ENCODE measurements around the gene KCTD14.
"Not testable (repeated sequence)": the region's sequence is repeated elsewhere in the genome, so short reads cannot be mapped to it uniquely, and the experiment has no call there.

The KCTD14 gene

GRCh38 chr11:78045851-78046485, 22.9 kb upstream of the KCTD14 start:
- FAIRE-seq = no peak

DNA sequence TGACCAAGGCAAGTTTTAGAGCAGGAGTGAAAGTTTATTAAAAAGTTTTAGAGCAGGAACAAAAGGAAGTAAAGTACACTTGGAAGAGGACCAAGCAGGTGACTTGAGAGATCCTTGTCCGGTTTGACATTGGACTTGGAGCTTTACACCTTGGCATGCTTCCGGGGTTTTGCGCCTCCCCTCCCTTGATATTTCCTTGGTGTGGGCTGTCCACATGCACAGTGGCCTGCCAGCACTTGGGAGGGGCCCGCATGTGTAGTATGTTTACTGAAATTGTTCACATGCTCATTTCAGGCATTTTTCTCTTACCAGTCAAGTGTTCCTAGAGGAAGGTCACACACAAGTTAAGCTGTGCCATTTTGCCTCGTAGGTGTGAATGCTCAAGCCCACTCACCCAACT, 21.6 kb upstream of the KCTD14 start:
- FAIRE-seq = no peak

DNA sequence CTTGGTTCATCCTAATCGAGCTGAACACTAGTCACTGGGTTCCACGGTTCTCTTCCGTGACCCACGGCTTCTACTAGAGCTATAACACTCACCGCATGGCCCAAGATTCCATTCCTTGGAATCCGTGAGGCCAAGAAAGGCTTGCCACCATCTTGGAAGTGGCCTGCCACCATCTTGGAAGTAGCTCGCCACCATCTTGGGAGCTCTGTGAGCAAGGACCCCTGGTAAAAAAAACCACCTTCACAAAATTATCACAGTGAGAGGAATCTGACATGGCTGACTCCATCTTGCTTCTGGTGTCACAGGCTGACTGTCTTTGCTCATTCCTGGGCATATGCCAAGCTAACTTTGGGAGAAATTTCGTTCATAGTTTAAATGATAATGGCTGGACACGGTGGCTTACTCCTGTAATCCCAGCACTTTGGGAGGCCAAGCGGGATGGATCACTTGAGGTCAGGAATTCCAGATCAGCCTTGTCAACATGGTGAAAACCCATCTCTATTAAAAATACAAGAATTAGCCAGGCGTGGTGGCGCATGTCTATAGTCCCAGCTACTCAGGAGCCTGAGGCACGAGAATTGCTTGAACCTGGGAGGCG, 18.9 kb upstream of the KCTD14 start:
- FAIRE-seq = no peak

DNA sequence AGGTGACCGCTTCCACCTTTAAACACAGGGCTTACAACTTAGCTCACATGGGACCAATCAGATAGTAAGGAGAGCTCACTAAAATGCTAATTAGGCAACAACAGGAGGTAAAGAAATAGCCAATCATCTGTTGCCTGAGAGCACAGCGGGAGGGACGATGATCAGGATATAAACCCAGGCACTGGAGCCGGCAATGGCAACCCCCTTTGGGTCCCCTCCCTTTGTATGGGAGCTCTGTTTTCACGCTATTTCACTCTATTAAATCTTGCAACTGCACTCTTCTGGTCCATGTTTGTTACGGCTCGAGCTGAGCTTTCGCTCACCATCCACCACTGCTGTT, 18.3 kb upstream of the KCTD14 start:
- not testable (repeated sequence) for FAIRE-seq

DNA sequence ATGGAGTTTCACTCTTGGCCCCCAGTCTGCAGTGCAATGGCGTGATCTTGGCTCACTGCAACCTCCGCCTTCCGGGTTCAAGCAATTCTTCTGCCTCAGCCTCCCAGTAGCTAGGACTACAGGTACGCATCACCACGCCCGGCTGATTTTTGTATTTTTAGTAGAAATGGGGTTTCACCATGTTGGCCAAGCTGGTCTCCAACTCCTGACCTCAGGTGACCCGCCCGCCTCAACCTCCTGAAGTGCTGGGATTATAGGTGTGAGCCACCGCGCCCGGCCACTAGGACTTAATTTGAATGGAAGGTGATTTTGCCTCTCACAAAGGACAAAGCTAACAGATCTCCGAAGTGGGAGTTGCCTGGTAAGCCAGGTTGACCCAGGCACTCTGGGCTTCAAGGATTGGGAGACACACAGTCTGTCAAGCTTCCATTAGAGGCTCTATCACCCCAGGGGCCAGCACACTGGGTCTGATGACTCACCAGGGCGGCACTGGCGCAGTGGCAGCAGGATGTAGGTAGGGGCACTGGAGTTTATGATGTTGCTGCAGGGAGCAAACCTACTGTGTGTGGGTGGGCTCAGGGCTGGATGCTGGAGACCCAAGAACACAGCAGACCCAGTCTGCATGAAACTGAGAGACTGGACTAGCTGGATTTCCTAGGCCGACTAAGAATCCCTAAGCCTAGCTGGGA, 17.8 kb upstream of the KCTD14 start:
- no peak for FAIRE-seq

GRCh38 chr11:78039919-78040671, 17.0 kb upstream of the KCTD14 start:
- FAIRE-seq = no peak

- no peak for FAIRE-seq
Measured at GRCh38 chr11:78039391-78039918, 16.4 kb upstream of the KCTD14 start.

DNA sequence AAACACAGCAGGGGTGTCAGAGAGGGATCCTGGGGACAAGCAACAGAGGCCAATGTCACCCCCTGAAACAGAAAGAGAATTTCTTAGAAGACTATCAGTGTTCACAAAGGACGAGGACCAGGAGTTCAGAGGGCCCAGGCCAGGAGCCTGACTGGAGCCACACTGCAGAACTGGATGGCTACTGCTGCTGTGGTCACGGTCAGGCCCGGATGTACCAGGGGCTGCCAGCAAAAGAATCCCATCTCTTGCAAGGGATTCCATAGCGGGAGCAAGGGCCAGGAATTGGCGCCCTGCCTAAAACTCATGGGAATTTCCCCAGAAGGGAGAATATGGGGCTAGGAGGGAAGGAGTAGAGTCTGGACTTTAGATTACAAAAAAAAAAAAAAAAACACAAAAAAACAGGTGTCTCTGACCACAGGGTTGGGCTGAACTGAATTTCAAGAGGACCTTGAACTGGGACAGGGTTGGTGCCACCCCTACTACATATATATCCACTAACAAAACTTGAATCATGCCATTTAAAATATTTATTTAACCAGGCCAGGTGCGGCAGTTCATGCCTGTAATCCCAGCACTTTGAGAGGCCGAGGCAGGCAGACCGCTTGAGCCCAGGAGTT, 15.7 kb upstream of the KCTD14 start:
- FAIRE-seq = no peak

DNA sequence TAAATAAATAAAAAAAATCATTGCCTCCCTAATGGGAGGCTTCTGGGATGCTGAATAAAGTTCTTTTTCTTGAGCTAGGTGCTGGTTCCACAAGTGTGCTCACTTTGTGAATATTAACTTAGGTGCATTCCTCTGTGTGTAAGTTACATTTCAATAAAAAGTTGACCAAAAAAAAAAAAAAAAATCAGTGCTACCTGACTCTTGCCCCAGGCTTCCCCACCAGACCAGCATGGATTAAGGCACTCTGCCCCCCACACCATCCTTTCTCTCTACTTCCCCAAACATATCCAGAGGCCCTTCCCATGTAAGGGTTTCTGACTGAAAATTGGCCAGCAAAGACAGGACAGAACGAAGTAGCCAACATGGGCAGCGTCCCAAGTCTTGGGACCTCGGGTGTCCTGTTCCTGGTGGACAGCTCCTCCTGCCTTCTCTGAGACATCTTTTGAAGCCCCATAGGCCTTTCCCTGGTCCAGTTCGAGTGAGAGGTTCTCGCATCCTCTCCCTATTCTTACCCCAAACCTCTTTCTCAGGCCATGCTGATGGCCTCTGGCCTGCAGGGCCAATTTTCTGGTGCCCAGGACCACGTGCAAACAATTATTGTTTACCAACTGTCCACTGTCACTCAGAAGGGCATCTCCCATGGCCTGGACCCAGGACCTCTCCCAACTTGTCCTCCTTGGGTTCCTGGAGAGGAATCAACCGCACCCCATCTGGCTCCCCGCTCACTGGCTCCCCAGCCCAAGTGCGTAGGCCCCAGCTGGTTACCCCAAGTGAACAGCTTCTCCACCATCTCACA, 14.9 kb upstream of the KCTD14 start:
- FAIRE-seq = no peak

DNA sequence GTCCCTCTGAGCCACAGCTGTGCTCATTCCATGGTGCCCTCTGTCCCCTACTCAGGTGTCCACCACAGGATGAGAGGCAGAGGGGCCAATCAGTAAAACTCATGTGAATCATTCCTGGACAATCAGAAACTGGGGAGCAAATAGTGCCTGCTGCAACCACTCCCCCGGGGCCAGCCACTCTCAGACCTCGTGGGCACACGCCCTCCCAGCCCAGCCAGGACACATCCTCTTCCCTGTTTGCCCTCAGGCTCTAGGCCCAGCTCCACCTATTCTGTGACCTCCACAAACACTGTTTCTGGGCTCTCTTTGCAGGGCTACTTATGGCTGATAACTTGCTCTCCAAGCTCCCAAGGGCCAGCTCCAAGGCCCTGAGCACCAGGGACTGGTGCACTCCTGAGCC, 14.0 kb upstream of the KCTD14 start:
- no peak for FAIRE-seq

GRCh38 chr11:78036313-78036712, 13.2 kb upstream of the KCTD14 start:
- no peak for FAIRE-seq

DNA sequence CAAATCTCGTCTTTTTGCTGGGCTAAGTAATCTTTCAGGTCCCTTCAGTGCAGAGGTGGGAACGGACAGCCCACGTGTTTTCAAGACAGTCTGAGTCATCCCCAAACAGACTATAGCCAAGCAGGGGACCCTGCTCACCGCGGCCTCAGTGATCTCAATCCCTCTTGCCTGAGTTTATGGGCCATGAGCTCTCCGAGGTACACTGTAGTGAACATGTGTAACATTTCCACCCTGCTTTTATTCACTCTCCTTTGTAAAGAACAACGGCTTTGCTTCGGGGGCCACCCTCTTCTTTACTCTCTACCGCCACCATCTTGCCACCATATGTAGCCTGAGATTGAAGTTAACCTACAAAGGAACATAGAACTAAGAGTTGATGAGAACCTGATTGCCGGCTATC, 11.5 kb upstream of the KCTD14 start:
- FAIRE-seq = no peak

GRCh38 chr11:78033040-78033439, 10.0 kb upstream of the KCTD14 start:
- no peak for FAIRE-seq

- FAIRE-seq = no peak
Measured at GRCh38 chr11:78032090-78032489, 9.0 kb upstream of the KCTD14 start.

DNA sequence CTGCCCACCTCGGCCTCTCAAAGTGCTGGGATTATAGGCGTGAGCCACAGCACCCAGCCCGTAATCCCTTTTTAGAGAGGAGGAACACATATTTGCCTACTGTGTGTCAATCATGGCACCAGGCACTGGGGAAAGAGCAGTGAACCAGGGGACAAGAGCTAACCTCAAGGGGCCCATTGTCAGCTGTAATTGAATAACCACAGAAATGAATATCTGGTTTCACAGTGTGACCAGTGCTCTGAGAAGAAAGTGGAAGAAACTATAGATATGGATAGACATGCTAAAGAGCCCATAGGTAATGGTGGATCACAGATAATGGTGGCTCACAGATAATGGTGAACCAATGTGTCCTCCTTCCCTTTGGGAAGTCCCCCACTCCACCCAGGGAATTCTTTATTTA, 8.6 kb upstream of the KCTD14 start:
- FAIRE-seq = no peak

GRCh38 chr11:78030429-78031325, 7.6 kb upstream of the KCTD14 start:
- peak; percentile 21 for FAIRE-seq

- FAIRE-seq = not testable (repeated sequence)
Measured at GRCh38 chr11:78028423-78028822, 5.3 kb upstream of the KCTD14 start.

GRCh38 chr11:78027759-78028158, 4.7 kb upstream of the KCTD14 start:
- FAIRE-seq = no peak

DNA sequence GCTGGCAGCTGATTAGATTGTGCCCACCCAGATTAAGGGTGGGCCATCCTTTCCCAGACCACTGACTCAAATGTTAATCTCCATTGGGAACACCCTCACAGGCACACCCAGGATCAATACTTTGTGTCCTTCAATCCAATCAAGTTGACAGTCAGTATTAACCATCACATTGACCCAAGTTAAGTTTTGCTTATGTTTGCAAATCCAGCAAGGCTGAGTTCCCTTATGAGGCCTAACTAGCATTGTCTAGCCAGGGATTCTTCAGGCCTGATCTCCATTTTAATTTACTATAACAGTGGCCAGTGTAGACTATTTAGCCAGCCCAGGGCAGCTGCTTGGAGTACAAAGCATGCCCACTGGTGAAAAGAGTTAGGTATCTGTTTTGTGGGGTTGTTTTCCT, 2.3 kb upstream of the KCTD14 start:
- no peak for FAIRE-seq

DNA sequence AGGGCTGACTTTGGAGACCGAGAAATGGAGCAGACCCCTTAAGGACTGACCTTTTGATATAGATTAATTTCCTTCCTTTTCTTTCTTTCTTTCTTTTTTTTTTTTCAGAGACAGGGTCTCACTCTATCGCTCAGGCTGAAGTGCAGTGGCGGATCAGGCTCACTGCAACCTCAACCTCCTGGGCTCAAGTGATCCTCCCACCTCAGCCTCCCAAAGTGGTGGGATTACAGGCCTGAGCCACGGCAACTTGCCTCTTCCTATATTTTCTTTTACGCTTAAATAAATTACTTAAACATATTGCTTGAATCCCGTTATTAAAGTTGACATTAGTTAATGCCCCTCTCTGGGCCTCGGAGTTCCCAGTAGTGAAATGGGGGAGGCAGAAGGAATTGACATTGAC, 350 bp upstream of the KCTD14 start:
- no peak for FAIRE-seq

GRCh38 chr11:78021611-78022010, 1.5 kb downstream of the KCTD14 start:
- no peak for FAIRE-seq
